ENCODE measurements around the gene BAIAP2L1. TPM values are rescaled to one million over a fixed set of nuclear protein-coding genes. Genes with fewer than 3 reads are reported as not detected.
"Not testable (repeated sequence)": the region's sequence is repeated elsewhere in the genome, so short reads cannot be mapped to it uniquely, and the experiment has no call there.

BAIAP2L1 gene
- total RNA-seq, 2 donors from 2014 or later = 2.4 TPM

DNA sequence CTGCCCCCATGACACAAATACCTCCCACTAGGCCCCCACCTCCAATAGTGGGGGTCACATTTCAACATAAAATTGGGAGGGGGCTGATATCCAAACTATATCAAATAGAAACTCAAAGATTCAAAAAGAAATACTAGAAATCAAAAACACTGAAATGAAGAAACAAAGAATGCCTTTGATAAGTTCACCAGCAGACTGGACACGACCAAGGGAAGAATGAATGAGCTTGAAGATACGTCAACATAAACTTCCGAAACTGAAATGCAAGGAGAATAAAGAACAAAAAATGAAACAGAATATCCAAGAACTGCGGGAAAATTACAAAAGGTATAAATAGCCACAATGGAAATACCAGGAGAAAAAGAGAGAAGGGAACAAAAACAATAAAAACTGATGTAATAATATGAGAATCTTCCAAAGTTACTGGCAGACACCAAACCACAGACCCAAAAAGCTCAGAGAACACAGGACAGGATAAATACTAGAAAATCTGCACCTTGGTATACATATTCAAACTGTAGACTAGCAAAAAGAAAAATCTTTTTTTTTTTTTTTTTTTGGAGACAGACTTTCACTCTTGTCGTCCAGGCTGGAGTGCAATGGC, 69.9 kb downstream of the BAIAP2L1 start:
- intact Hi-C loops (cut with DNase I) = no loop called here
- ATAC-seq = no peak
- no peak for DNase-seq

DNA sequence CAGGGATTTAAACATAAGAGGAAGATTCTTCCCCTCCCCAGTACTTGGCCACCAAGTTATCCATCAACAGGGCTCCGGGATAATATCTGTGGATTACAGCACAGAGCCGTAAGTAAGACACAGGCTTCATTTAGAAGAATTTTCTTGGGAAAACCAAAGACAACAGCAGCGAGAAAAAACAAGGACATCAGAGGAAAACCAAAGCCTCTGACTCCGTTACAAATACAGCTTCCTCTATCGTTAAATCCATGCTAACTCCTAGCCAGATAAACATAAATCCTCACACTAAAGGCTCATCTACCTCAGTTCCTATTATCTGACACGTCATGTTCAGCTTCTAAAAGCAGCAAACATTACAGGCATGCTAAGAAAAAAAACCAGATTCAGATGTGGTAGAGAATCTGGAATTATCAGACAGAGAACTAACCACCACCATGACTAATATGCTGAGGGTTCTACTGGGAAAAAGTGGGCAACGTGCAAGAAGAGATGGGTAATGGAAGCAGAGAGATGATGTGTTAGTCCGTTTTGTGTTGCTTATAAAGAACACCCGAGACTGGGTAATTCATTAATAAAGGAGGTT, 71.0 kb downstream of the BAIAP2L1 start:
- intact Hi-C loops (cut with DNase I) = no loop called here
- ATAC-seq = no peak
- no peak for DNase-seq

DNA sequence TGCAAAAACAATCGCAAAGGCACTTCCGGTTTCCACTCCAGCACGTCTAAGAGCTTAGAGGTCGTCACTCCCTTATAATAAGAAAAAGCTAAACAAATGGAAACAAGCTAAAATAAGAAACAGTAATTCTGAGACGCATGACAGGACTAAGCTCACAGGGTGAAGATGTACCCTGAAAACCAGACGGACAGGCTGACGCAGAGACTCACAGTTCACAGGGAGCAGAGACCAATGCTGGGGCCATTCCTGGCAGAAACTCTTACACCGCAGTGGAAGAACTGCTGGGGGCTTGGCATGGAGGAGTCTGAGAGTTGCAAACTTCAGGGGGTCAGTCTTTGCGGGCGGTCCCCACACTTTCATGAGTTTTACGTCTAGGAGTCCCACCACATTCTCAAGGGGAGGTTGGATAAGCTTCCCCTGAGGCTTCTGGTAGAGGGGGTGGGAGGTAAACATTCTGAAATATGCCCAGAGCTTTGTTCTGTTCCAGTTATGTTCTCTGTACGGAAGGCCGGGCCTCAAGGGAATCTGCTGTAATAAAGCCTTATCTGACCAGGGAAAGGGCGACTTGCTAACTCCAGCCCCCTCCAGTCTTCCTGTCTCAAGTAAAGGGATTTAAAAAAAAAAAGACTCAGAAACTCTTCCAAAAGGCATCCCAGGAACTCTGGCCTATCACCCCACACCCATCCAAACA, 71.6 kb downstream of the BAIAP2L1 start:
- peak; percentile 43 for DNase-seq
- ATAC-seq = peak; percentile 63 to 67
- intact Hi-C loops (cut with DNase I) = no loop called here

DNA sequence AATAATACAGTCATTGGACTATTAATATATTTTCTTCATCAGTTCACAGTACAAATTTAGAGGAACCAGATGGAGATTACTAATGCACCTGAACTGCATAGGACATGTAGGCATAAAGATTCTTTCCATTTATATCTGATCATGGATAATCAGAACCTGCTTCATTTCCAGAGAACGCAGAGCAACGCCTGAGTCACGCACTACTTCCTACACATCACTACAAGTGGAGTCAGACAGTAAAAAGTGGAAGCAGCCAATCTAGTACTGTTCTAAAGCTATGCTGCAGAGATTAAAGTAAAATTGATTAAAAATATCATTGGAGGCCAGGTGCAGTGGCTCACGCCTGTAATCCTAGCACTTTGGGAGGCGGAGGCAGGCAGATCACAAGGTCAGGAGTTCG, 76.1 kb downstream of the BAIAP2L1 start:
- DNase-seq = no peak
- ATAC-seq = no peak
- intact Hi-C loops (cut with DNase I) = no loop called here

DNA sequence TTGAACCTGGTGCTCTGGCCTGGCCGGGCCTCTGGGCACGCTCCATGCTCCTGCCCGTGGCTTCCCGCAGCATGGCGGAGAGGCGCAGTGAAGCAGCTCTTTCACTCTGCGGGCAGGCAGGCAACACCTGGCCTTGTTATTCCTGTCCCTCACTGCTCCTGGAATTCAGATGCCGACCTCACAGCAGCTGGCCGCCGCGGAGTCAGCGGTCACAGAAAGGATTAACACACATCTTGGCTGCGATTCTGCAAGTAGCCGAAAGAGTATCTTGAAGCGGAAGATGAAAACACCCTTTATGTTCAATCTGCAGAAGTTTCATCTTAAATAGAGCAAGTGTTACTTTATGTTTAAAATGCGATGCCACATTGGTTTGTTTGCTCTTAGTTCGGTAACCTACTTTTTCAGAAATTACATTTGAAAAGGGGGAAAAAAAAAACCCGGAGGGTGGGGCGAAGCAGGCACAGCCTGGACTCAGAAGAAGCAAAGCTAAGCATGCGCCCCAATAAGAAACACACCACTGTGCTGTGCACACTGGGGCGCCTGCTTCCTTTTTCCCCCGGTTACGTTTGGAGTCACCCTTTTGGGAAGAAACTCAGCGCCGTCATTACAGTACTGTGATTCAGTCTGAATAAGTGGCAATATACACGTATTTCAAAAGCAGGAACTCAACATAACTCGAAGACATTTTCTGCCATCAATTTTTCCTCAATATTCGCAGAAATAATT, 77.1 kb downstream of the BAIAP2L1 start:
- intact Hi-C loops (cut with DNase I) = no loop called here
- ATAC-seq = peak in 1 of 2 donors; percentile 19
- DNase-seq = no peak

DNA sequence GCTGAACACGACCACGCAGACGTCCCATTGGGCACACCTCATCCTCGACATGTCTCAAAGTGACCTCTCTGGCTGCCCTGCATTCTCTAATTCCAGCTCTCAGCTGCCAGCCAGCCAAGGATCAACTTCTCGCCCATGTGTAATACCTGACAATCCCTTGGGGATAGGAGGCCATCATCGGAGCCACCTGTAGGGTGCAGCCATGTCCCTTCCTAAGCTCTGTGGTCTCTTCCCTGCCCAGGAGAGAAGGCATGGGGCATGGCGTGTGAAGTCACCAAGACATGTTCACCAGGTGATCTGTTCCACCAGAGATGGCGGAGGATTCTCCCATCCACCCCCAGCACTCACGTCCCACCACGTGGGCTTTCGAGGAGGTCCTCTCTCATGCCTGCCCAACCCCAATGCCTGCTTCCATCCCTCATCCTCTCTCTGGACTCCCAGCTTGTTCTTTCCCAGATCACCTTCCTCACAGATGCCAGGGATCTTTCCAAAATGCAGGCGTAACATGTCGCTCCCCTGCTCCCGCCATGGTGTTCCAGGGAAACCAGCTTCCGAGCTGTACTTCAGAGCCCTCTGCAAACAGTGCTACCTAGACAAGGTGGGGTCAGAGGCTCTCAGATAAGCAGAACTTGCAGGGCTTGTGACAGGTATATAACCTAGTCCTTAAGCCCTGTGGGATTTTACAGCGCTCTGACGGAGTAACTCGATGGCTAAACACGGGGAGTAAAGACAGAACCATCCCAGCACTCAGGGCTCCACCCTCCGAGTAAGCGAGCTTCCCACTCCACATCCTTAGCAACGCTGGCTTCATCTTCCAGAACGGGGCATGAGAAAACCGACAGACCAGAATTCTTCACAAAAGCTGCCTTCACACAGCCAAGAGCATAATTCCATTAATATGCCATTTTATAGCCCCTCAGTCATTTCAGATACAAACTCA, 78.3 kb downstream of the BAIAP2L1 start:
- ATAC-seq (no peak), DNase-seq (no peak)
- intact Hi-C loops (cut with DNase I) = no loop called here

DNA sequence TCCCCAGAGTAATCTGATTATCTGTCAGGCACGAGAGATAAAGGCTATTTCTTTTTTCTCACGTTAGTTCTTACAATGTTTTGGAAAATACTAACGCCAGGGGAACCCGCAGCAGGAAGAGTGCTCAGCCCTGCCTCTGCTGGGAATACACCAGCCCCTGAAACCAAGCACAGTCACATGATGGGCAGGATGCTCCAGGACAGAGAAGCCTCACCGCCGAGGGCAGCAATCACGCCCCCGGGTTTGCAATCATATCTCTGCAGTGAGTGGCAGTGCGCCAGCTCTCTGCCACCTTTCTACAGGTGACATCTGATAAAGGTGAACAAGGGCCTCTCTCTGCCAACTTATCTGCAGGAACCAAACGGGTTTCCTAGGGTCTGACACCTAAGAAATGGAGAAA, 79.6 kb downstream of the BAIAP2L1 start:
- intact Hi-C loops (cut with DNase I) = no loop called here
- DNase-seq (no peak), ATAC-seq (peak in 1 of 2 donors; percentile 22)

DNA sequence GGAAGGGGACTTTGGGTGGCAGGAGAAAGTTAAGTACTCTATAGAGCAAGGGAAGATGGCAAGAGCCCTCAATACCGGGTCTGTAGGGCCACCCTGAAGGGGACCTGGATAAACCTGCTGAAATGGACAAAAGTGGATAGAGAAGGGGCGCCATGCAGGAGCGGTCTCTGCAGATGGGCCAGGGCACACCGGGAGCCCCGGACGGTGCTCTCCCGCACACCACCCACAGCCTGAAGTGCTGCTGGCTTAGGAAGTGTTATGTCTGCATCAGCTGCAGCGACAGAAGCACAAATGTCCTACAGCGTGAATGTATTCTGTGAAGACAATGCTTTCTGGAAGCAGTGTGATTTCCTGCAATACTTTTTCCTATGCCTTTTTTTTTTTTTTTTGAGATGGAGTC, 81.7 kb downstream of the BAIAP2L1 start:
- DNase-seq = no peak
- intact Hi-C loops (cut with DNase I) = no loop called here

DNA sequence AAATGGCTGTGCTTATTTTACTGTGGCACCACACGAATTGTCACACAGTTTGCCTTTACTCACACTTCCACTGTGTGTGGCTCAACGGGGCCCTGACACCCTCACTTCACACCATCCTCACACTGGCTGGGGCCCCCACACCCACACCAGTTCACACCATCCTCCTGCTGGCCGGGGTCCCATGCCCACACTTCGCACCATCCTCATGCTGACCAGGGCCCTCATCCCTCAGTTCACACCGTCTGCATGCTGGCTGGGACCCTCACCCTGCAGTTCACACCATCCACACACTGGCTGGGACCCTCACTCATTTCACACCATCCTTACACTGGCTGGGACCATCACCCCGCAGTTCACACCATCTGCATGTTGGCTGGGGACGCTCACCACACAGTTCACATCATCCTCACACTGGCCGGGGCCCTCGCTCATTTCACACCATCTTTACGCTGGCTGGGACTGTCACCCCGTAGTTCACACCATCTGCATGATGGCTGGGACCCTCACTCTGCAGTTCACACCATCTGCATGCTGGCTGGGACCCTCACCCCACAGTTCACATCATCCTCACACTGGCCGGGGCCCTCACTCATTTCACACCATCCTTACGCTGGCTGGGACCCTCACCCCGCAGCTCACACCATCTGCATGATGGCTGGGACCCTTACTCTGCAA, 83.4 kb downstream of the BAIAP2L1 start:
- no peak for ATAC-seq
- intact Hi-C loops (cut with DNase I) = no loop called here
- no peak for DNase-seq

More for the DNA sequence above, 81.7 kb downstream of the BAIAP2L1 start:
- ATAC-seq = no peak

DNA sequence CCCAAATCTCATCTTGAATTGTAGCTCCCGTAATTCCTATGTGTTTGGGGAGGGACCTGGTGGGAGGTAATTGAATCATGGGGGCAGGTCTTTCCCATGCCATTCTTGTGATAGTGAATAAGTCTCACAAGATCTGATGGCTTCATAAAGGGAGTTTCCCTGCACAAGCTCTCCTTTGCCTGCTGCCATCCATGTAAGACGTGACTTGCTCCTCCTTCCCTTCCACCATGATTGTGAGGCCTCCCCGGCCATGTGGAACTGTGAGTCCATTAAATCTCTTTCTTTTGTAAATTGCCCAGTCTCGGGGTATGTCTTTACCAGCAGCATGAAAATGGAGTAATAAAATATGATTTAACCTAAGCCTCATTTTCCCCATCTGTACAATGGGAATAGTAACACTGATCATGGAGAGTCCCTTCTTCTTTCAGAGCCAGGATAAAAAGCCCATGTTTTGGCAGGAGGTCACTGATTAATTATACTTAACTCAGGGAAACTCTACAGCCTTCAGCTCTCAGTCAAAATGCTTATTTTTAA, 84.8 kb downstream of the BAIAP2L1 start:
- intact Hi-C loops (cut with DNase I) = not testable (repeated sequence)

DNA sequence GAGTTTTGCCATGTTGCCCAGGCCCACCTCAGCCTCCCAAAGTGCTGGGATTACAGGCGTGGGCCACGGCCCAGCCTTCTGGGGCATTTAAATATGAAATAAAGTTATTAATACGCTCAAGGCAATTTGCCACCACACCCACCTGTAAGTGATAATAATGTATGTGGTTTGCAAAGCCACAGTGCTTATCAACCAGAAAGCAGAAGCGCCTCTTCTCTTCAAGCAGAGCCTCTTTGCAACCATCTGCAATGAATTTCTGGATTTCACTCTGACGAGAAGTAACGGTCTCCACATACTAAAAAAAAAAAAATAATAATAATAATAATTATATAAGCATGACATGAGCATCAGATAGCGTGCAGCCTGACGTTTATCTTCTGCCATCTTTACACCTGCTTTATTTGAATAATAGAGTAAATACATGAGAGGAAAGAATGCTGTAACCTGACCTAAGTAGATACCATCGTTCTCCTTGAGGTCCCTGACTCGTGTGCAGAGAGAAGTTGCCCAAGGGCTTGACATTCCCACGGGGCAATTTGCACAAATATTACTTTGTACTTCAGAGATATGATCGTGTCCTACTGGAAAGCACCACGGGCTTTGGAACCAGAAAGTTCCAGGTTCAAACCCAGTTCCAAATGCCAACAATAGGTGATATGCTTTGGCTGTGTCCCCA, 85.4 kb downstream of the BAIAP2L1 start:
- DNase-seq (no peak), ATAC-seq (no peak)
- intact Hi-C loops (cut with DNase I) = no loop called here

More for the DNA sequence above, 84.8 kb downstream of the BAIAP2L1 start:
- DNase-seq, ATAC-seq: not testable (repeated sequence)

DNA sequence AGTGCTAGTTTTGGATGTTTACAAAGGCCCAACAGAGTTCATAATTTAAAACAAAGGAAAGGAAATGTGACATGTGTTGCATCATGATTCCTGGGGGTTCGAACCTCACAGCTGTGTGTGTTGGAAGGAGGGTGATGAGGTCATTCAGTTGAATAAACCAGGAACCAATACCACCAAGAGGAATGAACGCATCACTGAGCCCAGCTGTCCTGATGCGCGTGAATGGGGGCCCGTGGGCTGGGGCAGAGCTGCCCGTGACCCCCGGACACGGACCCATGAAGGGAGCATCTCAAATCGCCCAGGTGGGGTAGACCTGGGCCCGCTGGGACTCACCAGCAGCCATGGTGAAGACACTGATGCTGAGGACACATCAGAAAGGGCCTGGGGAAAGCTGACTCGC, 86.4 kb downstream of the BAIAP2L1 start:
- DNase-seq (no peak), ATAC-seq (no peak)
- intact Hi-C loops (cut with DNase I) = no loop called here

DNA sequence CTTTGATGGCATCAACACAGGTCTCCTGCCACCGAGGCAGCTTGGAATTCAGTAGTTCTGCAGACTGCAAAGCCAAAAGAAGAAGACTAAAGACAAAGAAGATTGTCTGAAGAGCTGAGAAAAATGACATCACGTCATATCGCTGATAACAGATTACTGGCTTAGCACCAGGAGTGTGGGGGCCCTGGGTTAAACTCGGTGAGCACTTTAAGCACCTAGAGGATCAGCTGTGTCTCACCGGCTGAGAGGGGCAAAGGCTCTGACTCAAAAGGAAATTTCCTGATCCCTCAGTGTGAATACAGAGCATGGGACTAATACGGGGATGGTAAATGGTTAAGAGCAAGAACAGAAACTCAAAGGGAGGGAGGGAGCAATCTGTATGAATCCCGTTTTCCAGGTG, 88.7 kb downstream of the BAIAP2L1 start:
- ATAC-seq (no peak), DNase-seq (no peak)
- intact Hi-C loops (cut with DNase I) = no loop called here

DNA sequence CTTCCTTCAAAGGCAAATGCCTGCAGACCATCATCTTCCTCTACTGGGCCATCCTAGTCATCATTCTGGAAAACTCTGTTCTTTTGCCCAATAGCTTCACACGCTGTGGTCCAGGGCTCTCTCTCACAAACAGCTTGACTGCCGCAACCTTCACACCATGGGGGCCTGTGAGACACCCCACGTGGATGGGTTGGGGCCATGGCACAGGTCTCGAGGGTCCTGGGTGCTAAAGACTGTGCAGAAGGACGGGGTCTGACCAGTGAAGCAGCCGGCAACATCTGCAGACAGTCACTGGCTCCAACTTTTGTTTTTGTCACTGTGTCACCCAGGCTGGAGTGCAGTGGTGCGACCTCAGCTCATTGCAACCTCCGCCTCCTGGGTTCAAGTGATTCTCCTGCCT, 91.3 kb downstream of the BAIAP2L1 start:
- no peak for ATAC-seq
- no peak for DNase-seq

DNA sequence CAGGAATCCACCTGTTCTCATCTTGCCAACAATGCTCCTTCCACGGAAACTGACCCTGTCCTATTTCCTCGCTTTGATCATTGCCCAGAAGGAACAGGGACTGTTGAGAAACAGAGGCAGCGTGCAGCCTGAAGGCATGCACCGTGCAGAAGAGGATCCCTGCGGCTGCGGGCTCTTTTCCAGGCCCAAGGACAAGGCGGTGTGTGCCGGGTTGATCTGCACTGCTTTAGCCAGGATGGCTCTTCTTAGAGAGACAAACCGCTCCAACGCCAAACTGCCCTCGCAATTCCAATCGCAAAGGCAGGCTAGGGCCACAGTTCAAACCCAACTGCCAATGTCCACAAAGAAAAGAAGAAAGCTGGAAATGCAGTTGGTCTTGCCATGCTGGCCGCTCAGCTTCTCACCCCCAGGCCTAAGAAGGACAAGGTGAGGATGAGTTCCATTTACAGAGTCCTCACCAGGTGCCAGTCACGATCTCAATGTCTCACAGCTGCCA, 92.9 kb downstream of the BAIAP2L1 start:
- intact Hi-C loops (cut with DNase I) = no loop called here
- no peak for ATAC-seq
- DNase-seq = no peak

More for the DNA sequence above, 91.3 kb downstream of the BAIAP2L1 start:
- intact Hi-C loops (cut with DNase I) = no loop called here

DNA sequence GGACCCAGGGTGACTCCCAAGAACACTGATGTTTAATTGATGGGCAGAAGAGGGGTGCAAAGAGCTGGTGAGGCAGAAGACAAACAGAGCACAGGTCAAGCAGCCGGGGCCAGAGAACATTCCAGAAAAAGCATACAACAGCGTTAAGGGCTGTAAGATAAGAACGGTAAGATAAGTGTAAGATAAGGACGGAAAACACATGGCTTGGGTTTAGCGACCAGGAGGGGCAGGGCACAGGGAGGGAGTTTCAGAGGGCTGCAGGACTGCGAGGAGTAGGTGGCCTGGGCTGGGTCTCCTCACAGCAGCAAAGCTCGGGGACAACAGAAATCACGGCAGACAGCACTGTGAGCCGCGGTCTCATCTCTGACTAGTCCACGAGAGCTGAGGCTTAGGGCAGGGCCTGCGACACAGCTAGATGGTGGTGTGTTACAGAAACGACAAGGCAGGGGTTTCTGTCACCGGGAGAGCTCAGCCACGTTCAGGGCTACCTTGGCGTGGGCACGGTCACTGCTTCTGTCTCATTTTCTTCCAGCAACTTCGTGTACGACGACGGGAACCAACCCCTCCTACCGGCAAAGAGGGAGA, 94.8 kb downstream of the BAIAP2L1 start:
- intact Hi-C loops (cut with DNase I) = no loop called here
- DNase-seq (no peak), ATAC-seq (no peak)

DNA sequence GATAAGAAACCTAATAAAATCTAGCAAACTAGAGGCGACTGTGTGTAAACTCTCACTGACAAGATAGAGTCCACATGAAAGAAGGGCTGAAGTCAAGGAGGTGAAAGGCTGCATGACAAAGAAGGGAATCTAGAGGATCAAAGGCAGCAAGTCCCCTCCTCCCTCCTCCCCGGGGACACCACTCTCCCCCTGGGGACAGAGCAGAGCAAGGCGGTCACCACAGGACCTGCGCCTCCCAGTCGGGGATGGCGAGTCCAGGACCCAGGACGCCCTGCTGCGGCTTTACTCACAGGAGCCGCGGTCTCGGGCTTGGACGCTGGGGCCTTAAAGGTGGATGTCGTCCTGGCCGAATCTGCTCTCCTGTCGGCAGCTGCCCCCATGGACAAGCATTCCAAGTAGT, 97.0 kb downstream of the BAIAP2L1 start:
- DNase-seq (no peak), ATAC-seq (no peak)
- intact Hi-C loops (cut with DNase I) = no loop called here

Measured in left cardiac atrium (tissue), 4 donors.